HG02885 (cell line): ENCODE measurements around the gene LPCAT3.
"Not testable (repeated sequence)": the region's sequence is repeated elsewhere in the genome, so short reads cannot be mapped to it uniquely, and the experiment has no call there.

Experiments
- ATAC-seq: cut with Tn5 transposase; IDR thresholded peaks from one replicate; pipeline ENCODE4 v1.9.1; 2021; ENCODE audit warnings: mild to moderate bottlenecking; ENCODE audit not compliant: unreplicated experiment, poor library complexity

The LPCAT3 gene

GRCh38 chr12:7038591-7038990 is 20.3 kb upstream of the LPCAT3 start:
- no peak for ATAC-seq

GRCh38 chr12:7037411-7037810 is 19.1 kb upstream of the LPCAT3 start:
- not testable (repeated sequence) for ATAC-seq

- ATAC-seq, result no peak
These were observed 17.2 kb upstream of the LPCAT3 start for GRCh38 chr12:7035463-7035862.

GRCh38 chr12:7034464-7034863 is 16.2 kb upstream of the LPCAT3 start:
- ATAC-seq, result no peak

GRCh38 chr12:7032990-7033389 is 14.7 kb upstream of the LPCAT3 start:
- no peak for ATAC-seq

GRCh38 chr12:7031306-7031705 is 13.0 kb upstream of the LPCAT3 start:
- no peak for ATAC-seq

GRCh38 chr12:7026854-7027253 is 8.6 kb upstream of the LPCAT3 start:
- no peak for ATAC-seq

- no peak for ATAC-seq
These were observed 4.8 kb upstream of the LPCAT3 start for GRCh38 chr12:7023114-7023513.

GRCh38 chr12:7021956-7022355 is 3.7 kb upstream of the LPCAT3 start:
- ATAC-seq, result no peak

- ATAC-seq, result no peak
These were observed 830 bp upstream of the LPCAT3 start for GRCh38 chr12:7019043-7019569.

- peak; percentile 27 for ATAC-seq
These were observed 366 bp downstream of the LPCAT3 start for GRCh38 chr12:7017870-7018349.

- ATAC-seq, result no peak
These were observed 1.2 kb downstream of the LPCAT3 start for GRCh38 chr12:7016958-7017571.

- ATAC-seq, result no peak
These were observed 2.5 kb downstream of the LPCAT3 start for GRCh38 chr12:7015555-7016370.

GRCh38 chr12:7013101-7013500 is 5.2 kb downstream of the LPCAT3 start:
- no peak for ATAC-seq

- no peak for ATAC-seq
These were observed 6.2 kb downstream of the LPCAT3 start for GRCh38 chr12:7012024-7012607.

GRCh38 chr12:7011398-7011797 is 6.9 kb downstream of the LPCAT3 start:
- not testable (repeated sequence) for ATAC-seq

- no peak for ATAC-seq
These were observed 8.8 kb downstream of the LPCAT3 start for GRCh38 chr12:7009512-7009911.

- no peak for ATAC-seq
These were observed 9.4 kb downstream of the LPCAT3 start for GRCh38 chr12:7008864-7009263.

GRCh38 chr12:7006639-7007038 is 11.6 kb downstream of the LPCAT3 start:
- ATAC-seq, result no peak

- ATAC-seq, result no peak
These were observed 13.0 kb downstream of the LPCAT3 start for GRCh38 chr12:7005311-7005710.

GRCh38 chr12:7004840-7005239 is 13.4 kb downstream of the LPCAT3 start:
- no peak for ATAC-seq
